H9 (cell line): Measurements from ENCODE around the gene PGLYRP4. TPM values are rescaled to one million over a fixed set of nuclear protein-coding genes. Genes with fewer than 3 reads are reported as not detected.

Source experiments
- DNase-seq: peaks from one replicate; pipeline ENCODE4 v3.0.0-alpha.2; 2017
- H2AFZ ChIP-seq: one replicate; pipeline ENCODE4 v1.6.1; 2013; ENCODE audit warnings: mild to moderate bottlenecking, low read length, control low read depth, moderate library complexity
- H2AK5ac ChIP-seq: 2 replicates; pipeline ENCODE4 v1.6.1; 2013; ENCODE audit warnings: low read length, control low read depth, mixed read lengths; ENCODE audit not compliant: insufficient read length
- H2BK120ac ChIP-seq: one replicate; pipeline ENCODE4 v1.6.1; 2013; ENCODE audit warnings: low read depth, mild to moderate bottlenecking, low read length, control low read depth, inconsistent platforms; ENCODE audit not compliant: poor library complexity, severe bottlenecking
- H2BK12ac ChIP-seq: 2 replicates; pipeline ENCODE4 v1.6.1; 2013; ENCODE audit warnings: low read length, control low read depth, mixed read lengths, low read depth; ENCODE audit not compliant: insufficient read length
- H2BK15ac ChIP-seq: 2 replicates; pipeline ENCODE4 v1.6.1; 2013; ENCODE audit warnings: low read depth, low read length, control low read depth
- H2BK20ac ChIP-seq: one replicate; pipeline ENCODE4 v1.6.1; 2013; ENCODE audit warnings: low read depth, mild to moderate bottlenecking, low read length, control low read depth, inconsistent platforms; ENCODE audit not compliant: poor library complexity, severe bottlenecking
- H2BK5ac ChIP-seq: 2 replicates; pipeline ENCODE4 v1.6.1; 2013; ENCODE audit warnings: low read length, control low read depth, mixed read lengths; ENCODE audit not compliant: insufficient read length
- H3K14ac ChIP-seq: 2 replicates; pipeline ENCODE4 v1.6.1; 2013; ENCODE audit warnings: low read length, control low read depth; ENCODE audit not compliant: insufficient read depth
- H3K18ac ChIP-seq: 2 replicates; pipeline ENCODE4 v1.6.1; 2013; ENCODE audit warnings: low read depth, mild to moderate bottlenecking, mixed read lengths, low read length, control low read depth; ENCODE audit not compliant: insufficient read length
- H3K23ac ChIP-seq: 2 replicates; pipeline ENCODE4 v1.6.1; 2013; ENCODE audit warnings: low read length, control low read depth, mixed read lengths, low read depth; ENCODE audit not compliant: insufficient read length
- H3K23me2 ChIP-seq: 2 replicates; pipeline ENCODE4 v1.6.1; 2013; ENCODE audit warnings: low read depth, mild to moderate bottlenecking, mixed read lengths, low read length, control low read depth; ENCODE audit not compliant: insufficient read length, poor library complexity, severe bottlenecking
- H3K27ac ChIP-seq: 2 replicates; pipeline ENCODE4 v1.5.1; 2013; ENCODE audit warnings: low read length, control low read depth, mixed read lengths, low read depth; ENCODE audit not compliant: insufficient read length
- H3K27me3 ChIP-seq: 2 replicates; pipeline ENCODE4 v1.6.1; 2013; ENCODE audit warnings: low read length, control low read depth, inconsistent platforms; ENCODE audit not compliant: insufficient read depth
- H3K4ac ChIP-seq: 2 replicates; pipeline ENCODE4 v1.6.1; 2013; ENCODE audit warnings: low read depth, mild to moderate bottlenecking, control low read depth, inconsistent platforms, low read length, moderate library complexity
- H3K4me1 ChIP-seq: 2 replicates; pipeline ENCODE4 v1.6.1; 2013; ENCODE audit warnings: low read length, control low read depth, inconsistent platforms; ENCODE audit not compliant: insufficient read depth
- H3K4me2 ChIP-seq: 2 replicates; pipeline ENCODE4 v1.6.1; 2013; ENCODE audit warnings: low read length, control low read depth, mixed read lengths; ENCODE audit not compliant: insufficient read length, insufficient read depth
- H3K56ac ChIP-seq: 2 replicates; pipeline ENCODE4 v1.6.1; 2013; ENCODE audit warnings: low read depth, mild to moderate bottlenecking, mixed read lengths, low read length, control low read depth; ENCODE audit not compliant: insufficient read length
- H3K79me1 ChIP-seq: 2 replicates; pipeline ENCODE4 v1.6.1; 2013; ENCODE audit warnings: low read depth, mild to moderate bottlenecking, moderate library complexity, low read length, control low read depth, inconsistent platforms; ENCODE audit not compliant: insufficient read depth, poor library complexity, severe bottlenecking
- H3K79me2 ChIP-seq: 2 replicates; pipeline ENCODE4 v1.6.1; 2013; ENCODE audit warnings: low read length, control low read depth, inconsistent platforms; ENCODE audit not compliant: insufficient read depth
- H3K9ac ChIP-seq: 2 replicates; pipeline ENCODE4 v1.6.1; 2013; ENCODE audit warnings: low read length, control low read depth, mixed read lengths; ENCODE audit not compliant: insufficient read length; ENCODE audit errors: extremely low read depth
- H3K9me3 ChIP-seq: one replicate; pipeline ENCODE4 v1.6.1; 2013; ENCODE audit warnings: low read depth, low read length, inconsistent platforms; ENCODE audit not compliant: control insufficient read depth
- H3T11ph ChIP-seq: one replicate; pipeline ENCODE4 v1.6.1; 2013; ENCODE audit warnings: mild to moderate bottlenecking, low read length, control low read depth, inconsistent platforms
- H4K20me1 ChIP-seq: one replicate; pipeline ENCODE4 v1.6.1; 2013; ENCODE audit not compliant: control insufficient read depth, insufficient read length, insufficient read depth
- H4K5ac ChIP-seq: 2 replicates; pipeline ENCODE4 v1.6.1; 2013; ENCODE audit warnings: low read depth, mild to moderate bottlenecking, mixed read lengths, low read length, control low read depth; ENCODE audit not compliant: insufficient read length
- H4K8ac ChIP-seq: replicated peaks from 2 replicates; pipeline ENCODE4 v1.6.1; 2013; ENCODE audit warnings: low read length, control low read depth, mixed read lengths, low read depth; ENCODE audit not compliant: insufficient read length
- H4K91ac ChIP-seq: 2 replicates; pipeline ENCODE4 v1.6.1; 2013; ENCODE audit warnings: low read depth, mild to moderate bottlenecking, moderate library complexity, mixed read lengths, low read length, control low read depth; ENCODE audit not compliant: insufficient read length
- H3K27ac Mint-ChIP-seq, 3 experiments: 2 replicates in 2 of 3; 3 replicates in 1 of 3; pipeline ENCODE4 v1.8.0; 2020 to 2021; ENCODE audit warnings: mixed read lengths in 3 of 3, mild to moderate bottlenecking in 1 of 3, moderate library complexity in 1 of 3
- H3K27me3 Mint-ChIP-seq: 2 replicates; pipeline ENCODE4 v1.8.0; 2021; ENCODE audit warnings: low read depth, mild to moderate bottlenecking, moderate library complexity, mixed read lengths
- H3K36me3 Mint-ChIP-seq, 3 experiments: 2 replicates in 2 of 3; 3 replicates in 1 of 3; pipeline ENCODE4 v1.8.0; 2020 to 2021; ENCODE audit warnings: low read depth in 3 of 3, mixed read lengths in 3 of 3; ENCODE audit not compliant: insufficient read depth in 1 of 3
- H3K4me1 Mint-ChIP-seq, 2 experiments: 2 replicates each; pipeline ENCODE4 v1.8.0; 2020; ENCODE audit warnings: mixed read lengths in 2 of 2
- H3K4me3 Mint-ChIP-seq, 2 experiments: 2 replicates in 1 of 2; 3 replicates in 1 of 2; pipeline ENCODE4 v1.8.0; 2020 to 2021; ENCODE audit warnings: mild to moderate bottlenecking in 2 of 2, mixed read lengths in 2 of 2, moderate library complexity in 1 of 2
- H3K9me3 Mint-ChIP-seq, 2 experiments: 2 replicates in 1 of 2; 3 replicates in 1 of 2; pipeline ENCODE4 v1.8.0; 2020; ENCODE audit warnings: mild to moderate bottlenecking in 2 of 2, mixed read lengths in 2 of 2, moderate library complexity in 1 of 2
- WGBS: extraction: QIAGEN DNeasy Blood & Tissue Kit; methylation state at CpG from one replicate; pipeline ENCODE4 v1.1.7; 2013; ENCODE audit warnings: missing lambda C conversion rate, low lambda C conversion rate, mixed read lengths; ENCODE audit not compliant: insufficient read length; ENCODE audit errors: extremely low coverage; 5-methylcytosine and 5-hydroxymethylcytosine counted together
- total RNA-seq: library from RNA; stranded (reverse); gene quantifications from 2 replicates; pipeline ENCODE4 v1.2.1, GENCODE V29; 2021
- TF ChIP-seq, protein P1 (sequence below): fragments of 200-600 bp; sonication (generic); conservative IDR thresholded peaks from 3 replicates; pipeline ENCODE4 v1.8.0; 2021; ENCODE audit warnings: antibody characterized with exemption, mild to moderate bottlenecking

The PGLYRP4 gene
- total RNA-seq, 1 experiment from 2014 or later = not detected

DNA sequence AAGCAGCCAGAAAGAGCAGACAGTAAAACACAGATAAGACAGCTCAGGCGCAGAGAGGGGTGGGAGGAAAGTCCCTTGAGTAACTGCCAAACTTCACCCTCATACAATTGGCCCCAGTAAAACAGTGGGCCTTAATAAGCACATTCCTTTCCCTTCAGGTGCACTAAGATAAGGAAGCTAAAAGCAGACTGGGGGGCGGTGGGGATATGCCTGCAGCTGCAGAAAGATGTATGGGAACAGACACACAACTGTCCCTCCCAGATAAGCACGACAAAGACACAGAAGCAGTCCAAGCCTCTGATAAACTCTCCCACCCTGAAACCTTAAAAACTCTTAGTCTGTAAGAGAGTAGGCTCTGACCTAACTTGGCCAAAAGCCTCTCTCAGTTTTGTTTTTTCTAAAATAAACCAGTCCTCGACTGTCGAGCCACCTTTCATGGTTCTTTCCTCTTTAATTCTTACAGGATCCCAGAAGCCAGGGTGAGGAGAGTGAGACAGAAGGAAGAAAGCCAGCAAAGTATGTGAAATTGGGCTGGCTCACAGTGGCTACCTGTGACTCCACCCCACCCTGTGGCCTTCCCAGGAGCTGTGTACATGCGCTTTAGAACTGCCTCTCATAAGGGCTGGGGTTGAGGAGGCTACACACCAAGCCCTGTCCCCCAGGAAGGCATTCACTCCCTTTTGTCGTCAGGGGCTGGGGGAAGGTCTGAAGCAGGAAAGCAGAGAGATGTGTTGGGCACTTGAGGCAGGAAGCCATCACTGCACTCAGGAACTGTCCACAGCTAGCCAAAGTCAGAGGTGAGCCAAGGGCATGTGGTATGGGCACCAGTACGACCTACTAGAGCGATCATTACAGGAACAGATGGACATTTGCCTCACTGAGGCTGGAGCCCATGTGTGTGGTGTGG is 4.6 kb downstream of the PGLYRP4 start:
- TF ChIP-seq, protein P1, sequence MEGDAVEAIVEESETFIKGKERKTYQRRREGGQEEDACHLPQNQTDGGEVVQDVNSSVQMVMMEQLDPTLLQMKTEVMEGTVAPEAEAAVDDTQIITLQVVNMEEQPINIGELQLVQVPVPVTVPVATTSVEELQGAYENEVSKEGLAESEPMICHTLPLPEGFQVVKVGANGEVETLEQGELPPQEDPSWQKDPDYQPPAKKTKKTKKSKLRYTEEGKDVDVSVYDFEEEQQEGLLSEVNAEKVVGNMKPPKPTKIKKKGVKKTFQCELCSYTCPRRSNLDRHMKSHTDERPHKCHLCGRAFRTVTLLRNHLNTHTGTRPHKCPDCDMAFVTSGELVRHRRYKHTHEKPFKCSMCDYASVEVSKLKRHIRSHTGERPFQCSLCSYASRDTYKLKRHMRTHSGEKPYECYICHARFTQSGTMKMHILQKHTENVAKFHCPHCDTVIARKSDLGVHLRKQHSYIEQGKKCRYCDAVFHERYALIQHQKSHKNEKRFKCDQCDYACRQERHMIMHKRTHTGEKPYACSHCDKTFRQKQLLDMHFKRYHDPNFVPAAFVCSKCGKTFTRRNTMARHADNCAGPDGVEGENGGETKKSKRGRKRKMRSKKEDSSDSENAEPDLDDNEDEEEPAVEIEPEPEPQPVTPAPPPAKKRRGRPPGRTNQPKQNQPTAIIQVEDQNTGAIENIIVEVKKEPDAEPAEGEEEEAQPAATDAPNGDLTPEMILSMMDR = no peak
- no peak overlapping the region for H3K4me3 Mint-ChIP-seq
- Histone ChIP-seq H3T11ph (no peak overlapping the region), H3K4me1 (no peaks in the 10 kb centered on the region), H4K8ac (no peak overlapping the region), H4K91ac (no peak overlapping the region), H3K79me2 (no peaks in the 10 kb centered on the region), H3K9me3 (no peaks in the 10 kb centered on the region), H4K20me1 (no peaks in the 10 kb centered on the region), H2BK120ac (no peak overlapping the region), H2BK12ac (no peak overlapping the region), H3K23ac (no peak overlapping the region), H2AFZ (no peak overlapping the region), H2AK5ac (no peak overlapping the region), H3K9ac (no peak overlapping the region), H2BK20ac (no peak overlapping the region), H4K5ac (no peak overlapping the region), H3K56ac (no peak overlapping the region), H3K79me1 (no peaks in the 10 kb centered on the region), H3K4me2 (no peak overlapping the region), H3K4ac (no peak overlapping the region), H3K27ac (no peak overlapping the region), H2BK5ac (no peak overlapping the region), H3K14ac (no peak overlapping the region), H2BK15ac (no peak overlapping the region), H3K18ac (no peak overlapping the region), H3K23me2 (no peaks in the 10 kb centered on the region), H3K27me3 (no peaks in the 10 kb centered on the region)
- no peaks in the 10 kb centered on the region for H3K9me3 Mint-ChIP-seq
- H3K4me1 Mint-ChIP-seq = peaks cover 0 to 5% of the 10 kb centered on the region in 2 experiments; a peak in 2 of 4 replicates
- H3K36me3 Mint-ChIP-seq = no peaks in the 10 kb centered on the region; a peak in 1 of 7 replicates
- WGBS = no CpG with 5 or more reads among the region's 9 CpGs
- peaks cover 22% of the 10 kb centered on the region for H3K27me3 Mint-ChIP-seq
- no peak for DNase-seq
- no peak overlapping the region; a peak in 1 of 7 replicates for H3K27ac Mint-ChIP-seq
